ENCODE results near the gene AVP. TPM values are rescaled to one million over a fixed set of nuclear protein-coding genes. Genes with fewer than 3 reads are reported as not detected.

The AVP gene
- total and polyA plus RNA-seq, 2 of the 13 experiments (the other 11 are each of a cell fraction or from before 2014, with no cell fraction given) = 0.12 TPM; not detected in 1

- TF ChIP-seq CBX2 (IDR thresholded peaks at IDR 0.05; ENCODE audit: low read depth, low read length) = no peak
- TF ChIP-seq CBX2 (CRISPR knock-in tag; IDR thresholded peaks at IDR 0.05; ENCODE audit: low read depth) = no peak
- peak; percentile 43; the same call in 1 of the 2 replicates for TF ChIP-seq ZNF30 (CRISPR knock-in tag; IDR thresholded peaks at IDR 0.05)
- TF ChIP-seq PATZ1 (CRISPR knock-in tag; IDR thresholded peaks at IDR 0.05) = no peak
- TF ChIP-seq TEF (CRISPR knock-in tag; IDR thresholded peaks at IDR 0.05) = no peak
- TF ChIP-seq PCBP1 (IDR thresholded peaks at IDR 0.05; ENCODE audit: borderline replicate concordance, low read depth, low read length) = no peak
- TF ChIP-seq KDM5B (CRISPR knock-in tag; IDR thresholded peaks at IDR 0.05; ENCODE audit: borderline replicate concordance) = no peak
- no peak for TF ChIP-seq CCDC6 (CRISPR knock-in tag; IDR thresholded peaks at IDR 0.05)
- TF ChIP-seq ZNF562 (CRISPR knock-in tag; IDR thresholded peaks at IDR 0.05; ENCODE audit: borderline replicate concordance) = no peak
- TF ChIP-seq ZC3H4 (CRISPR knock-in tag; IDR thresholded peaks at IDR 0.05; ENCODE audit: borderline replicate concordance) = no peak
- TF ChIP-seq ARID3A (IDR thresholded peaks at IDR 0.05; ENCODE audit: low read depth, low read length) = no peak
- TF ChIP-seq ZMYM3 (CRISPR knock-in tag; IDR thresholded peaks at IDR 0.05) = no peak
- peak; percentile 85 for TF ChIP-seq ZEB1 (IDR thresholded peaks at IDR 0.05; ENCODE audit: insufficient replicate concordance, low read depth)
- TF ChIP-seq ZNF235 (CRISPR knock-in tag; IDR thresholded peaks at IDR 0.05; ENCODE audit: borderline replicate concordance) = no peak
- no peak for TF ChIP-seq MLLT10 (CRISPR knock-in tag; IDR thresholded peaks at IDR 0.05)
- TF ChIP-seq ZNF350 (CRISPR knock-in tag; IDR thresholded peaks at IDR 0.05; ENCODE audit: borderline replicate concordance, low read depth) = no peak
- TF ChIP-seq ZNF296 (CRISPR knock-in tag; conservative IDR thresholded peaks at IDR 0.05) = no peak
- TF ChIP-seq TOPORS (CRISPR knock-in tag; IDR thresholded peaks at IDR 0.05) = no peak; the same call in 1 of the 2 replicates
- no peak for TF ChIP-seq ZNF766 (CRISPR knock-in tag; IDR thresholded peaks at IDR 0.05; ENCODE audit: borderline replicate concordance)
- TF ChIP-seq ZNF484 (CRISPR knock-in tag; IDR thresholded peaks at IDR 0.05; ENCODE audit: borderline replicate concordance, low read depth) = peak; percentile 27; the same call in 1 of the 2 replicates
- no peak for TF ChIP-seq U2AF2 (IDR thresholded peaks at IDR 0.05; ENCODE audit: low read depth, low read length)
- TF ChIP-seq ZNF749 (CRISPR knock-in tag; IDR thresholded peaks at IDR 0.05; ENCODE audit: borderline replicate concordance) = no peak
- TF ChIP-seq NFRKB (IDR thresholded peaks at IDR 0.05) = no peak
- no peak for TF ChIP-seq ZBTB7B (CRISPR knock-in tag; IDR thresholded peaks at IDR 0.05)
- TF ChIP-seq THYN1 (CRISPR knock-in tag; IDR thresholded peaks at IDR 0.05; ENCODE audit: borderline replicate concordance, low read depth) = no peak
- TF ChIP-seq SNRNP70 (IDR thresholded peaks at IDR 0.05; ENCODE audit: low read depth, low read length) = no peak
- no peak for TF ChIP-seq ZNF768 (CRISPR knock-in tag; IDR thresholded peaks at IDR 0.05)
- no peak for TF ChIP-seq ZSCAN9 (CRISPR knock-in tag; IDR thresholded peaks at IDR 0.05; ENCODE audit: borderline replicate concordance)
Measured at GRCh38 chr20:3046677-3047462, 37.7 kb downstream of the AVP start (continued).

Data from HepG2 (cell line).